ENCODE results near the gene TSKS. TPM values are rescaled to one million over a fixed set of nuclear protein-coding genes. Genes with fewer than 3 reads are reported as not detected.
A peak's percentile ranks its signal among the peaks of the same experiment; 100 is the strongest.

TSKS gene
- total RNA-seq, 1 donor from 2014 or later: not detected

GRCh38 chr19:49803529-49803856, 40.4 kb upstream of the TSKS start:
- intact Hi-C loops (cut with DNase I): no loop called here
- H3K9me3 ChIP-seq: no peaks in the 10 kb centered on the region
- H3K4me3 ChIP-seq: no peak overlapping the region
- H3K4me1 ChIP-seq: peaks cover 0 to 8% of the 10 kb centered on the region in 2 donors
- H3K27me3 ChIP-seq: no peaks in the 10 kb centered on the region
- DNase-seq (ENCODE audit: low spot score in 2 of 2): no peak
- TF ChIP-seq, protein P1, sequence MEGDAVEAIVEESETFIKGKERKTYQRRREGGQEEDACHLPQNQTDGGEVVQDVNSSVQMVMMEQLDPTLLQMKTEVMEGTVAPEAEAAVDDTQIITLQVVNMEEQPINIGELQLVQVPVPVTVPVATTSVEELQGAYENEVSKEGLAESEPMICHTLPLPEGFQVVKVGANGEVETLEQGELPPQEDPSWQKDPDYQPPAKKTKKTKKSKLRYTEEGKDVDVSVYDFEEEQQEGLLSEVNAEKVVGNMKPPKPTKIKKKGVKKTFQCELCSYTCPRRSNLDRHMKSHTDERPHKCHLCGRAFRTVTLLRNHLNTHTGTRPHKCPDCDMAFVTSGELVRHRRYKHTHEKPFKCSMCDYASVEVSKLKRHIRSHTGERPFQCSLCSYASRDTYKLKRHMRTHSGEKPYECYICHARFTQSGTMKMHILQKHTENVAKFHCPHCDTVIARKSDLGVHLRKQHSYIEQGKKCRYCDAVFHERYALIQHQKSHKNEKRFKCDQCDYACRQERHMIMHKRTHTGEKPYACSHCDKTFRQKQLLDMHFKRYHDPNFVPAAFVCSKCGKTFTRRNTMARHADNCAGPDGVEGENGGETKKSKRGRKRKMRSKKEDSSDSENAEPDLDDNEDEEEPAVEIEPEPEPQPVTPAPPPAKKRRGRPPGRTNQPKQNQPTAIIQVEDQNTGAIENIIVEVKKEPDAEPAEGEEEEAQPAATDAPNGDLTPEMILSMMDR (IDR thresholded peaks at IDR 0.05): no peak
- H3K27ac ChIP-seq: no peak overlapping the region
- H3K36me3 ChIP-seq: peaks cover 61 to 71% of the 10 kb centered on the region in 2 donors

- TF ChIP-seq, protein P1 (IDR thresholded peaks at IDR 0.05): no peak
- Histone ChIP-seq H3K36me3 (peaks cover 61 to 76% of the 10 kb centered on the region in 2 donors), H3K27ac (peak overlapping the region; percentile 28 to 36), H3K4me1 (peaks cover 0 to 5% of the 10 kb centered on the region in 2 donors), H3K4me3 (peak overlapping the region in 1 of 2 donors; percentile 20), H3K9me3 (no peaks in the 10 kb centered on the region), H3K27me3 (no peaks in the 10 kb centered on the region)
- intact Hi-C loops (cut with DNase I): no loop called here
- peak in 1 of 2 donors; percentile 63 for DNase-seq (ENCODE audit: low spot score in 2 of 2)
Measured at GRCh38 chr19:49802836-49803528, 39.9 kb upstream of the TSKS start.

- Histone ChIP-seq H3K9me3 (no peaks in the 10 kb centered on the region), H3K4me1 (peaks cover 0 to 5% of the 10 kb centered on the region in 2 donors), H3K4me3 (peak overlapping the region; percentile 20 to 53), H3K27me3 (no peaks in the 10 kb centered on the region), H3K36me3 (peaks cover 66 to 83% of the 10 kb centered on the region in 2 donors), H3K27ac (peak overlapping the region; percentile 28 to 36)
- peak; percentile 32 to 91 for DNase-seq (ENCODE audit: low spot score in 2 of 2)
- intact Hi-C loops (cut with DNase I): no loop called here
- TF ChIP-seq, protein P1 (IDR thresholded peaks at IDR 0.05): peak in 1 of 3 experiments; percentile 43
Measured at GRCh38 chr19:49801966-49802661, 39.0 kb upstream of the TSKS start.

- H3K4me1 ChIP-seq: peaks cover 0 to 5% of the 10 kb centered on the region in 2 donors
- intact Hi-C loops (cut with DNase I): no loop called here
- no peaks in the 10 kb centered on the region for H3K27me3 ChIP-seq
- peak overlapping the region; percentile 20 to 53 for H3K4me3 ChIP-seq
- H3K9me3 ChIP-seq: no peaks in the 10 kb centered on the region
- peaks cover 72 to 87% of the 10 kb centered on the region in 2 donors for H3K36me3 ChIP-seq
- DNase-seq (ENCODE audit: low spot score in 2 of 2): no peak
- TF ChIP-seq, protein P1 (IDR thresholded peaks at IDR 0.05): no peak
- peak overlapping the region in 1 of 2 donors; percentile 28 for H3K27ac ChIP-seq
Measured at GRCh38 chr19:49801401-49801888, 38.3 kb upstream of the TSKS start.

DNA sequence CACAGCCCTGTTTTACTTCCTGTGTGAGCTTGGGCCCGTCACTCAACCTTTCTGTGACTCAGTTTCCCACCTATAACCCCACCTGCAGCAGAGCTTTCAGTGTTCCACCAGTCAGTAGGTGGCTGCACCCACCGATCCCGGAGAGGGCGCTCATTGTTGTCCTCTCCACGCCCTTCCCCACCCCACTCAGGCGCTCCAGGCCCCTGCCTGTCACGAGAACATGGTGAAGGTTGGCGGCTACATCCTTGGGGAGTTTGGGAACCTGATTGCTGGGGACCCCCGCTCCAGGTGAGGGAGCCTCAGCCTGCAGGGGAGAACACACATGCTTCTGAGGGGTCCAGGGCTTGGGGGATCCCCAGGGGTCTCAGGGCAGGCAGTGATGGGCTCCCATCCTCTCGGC, 37.7 kb upstream of the TSKS start:
- intact Hi-C loops (cut with DNase I): no loop called here
- DNase-seq (ENCODE audit: low spot score in 2 of 2): no peak
- TF ChIP-seq, protein P1 (IDR thresholded peaks at IDR 0.05): no peak
- Histone ChIP-seq H3K27ac (no peak overlapping the region), H3K9me3 (no peaks in the 10 kb centered on the region), H3K36me3 (peaks cover 75 to 90% of the 10 kb centered on the region in 2 donors), H3K4me3 (no peak overlapping the region), H3K27me3 (no peaks in the 10 kb centered on the region), H3K4me1 (peaks cover 0 to 5% of the 10 kb centered on the region in 2 donors)

All from ascending aorta (tissue), 2 donors.